SKM-1 treated with dmso at 0.1 percent for 144 hours (cell line): ENCODE measurements around the gene AAK1.
A peak's percentile ranks its signal among the peaks of the same experiment; 100 is the strongest.
"Not testable (repeated sequence)": the region's sequence is repeated elsewhere in the genome, so short reads cannot be mapped to it uniquely, and the experiment has no call there.

Experiments
- DNase-seq: peaks from one replicate; lab custom pipeline; 2025; ENCODE audit not compliant: unreplicated experiment; lab: John Stamatoyannopoulos, UW

AAK1 gene

DNA sequence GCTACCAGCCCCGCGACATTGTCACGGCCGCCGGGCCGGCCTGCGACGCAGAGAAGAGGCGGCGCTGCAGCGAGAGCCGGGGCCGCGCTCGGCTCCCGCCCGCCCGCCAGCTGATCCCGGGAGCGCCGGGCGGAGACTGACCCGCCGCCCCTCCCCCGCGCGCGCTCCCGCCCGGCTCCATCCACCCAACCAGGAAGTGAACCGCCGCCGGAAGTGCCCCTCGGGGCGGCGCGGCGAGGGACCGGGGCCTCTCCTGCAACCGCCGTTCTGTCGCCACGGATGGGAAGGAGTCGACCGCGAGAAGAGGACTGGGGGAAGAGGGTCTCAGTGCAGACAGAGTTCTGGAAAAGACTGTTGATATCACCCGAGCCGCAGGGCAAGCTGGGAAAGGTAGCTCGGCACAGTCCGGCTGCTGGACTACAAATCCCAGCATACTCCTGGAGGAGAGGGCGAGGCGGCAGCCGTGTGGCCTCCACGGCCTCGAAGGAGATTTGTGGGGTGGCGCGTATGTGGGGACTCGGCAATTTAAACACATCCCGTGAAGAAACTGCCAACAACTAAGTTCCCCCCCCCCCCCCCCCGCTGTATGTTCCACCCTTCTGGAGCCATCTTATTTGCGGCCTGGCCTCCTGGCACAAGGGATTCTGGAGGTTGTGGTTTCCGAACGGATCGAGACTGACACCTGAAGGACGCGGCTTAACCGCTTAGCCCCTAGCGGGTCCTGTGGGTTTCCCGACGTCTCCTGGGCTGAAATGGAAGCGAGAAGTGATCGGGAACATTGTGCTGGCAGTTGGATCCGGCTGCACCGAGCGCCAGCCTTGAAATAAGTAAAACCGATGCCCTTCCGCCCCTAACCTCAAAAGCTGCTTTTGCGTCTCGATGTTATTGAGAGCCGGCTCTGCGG, at the start of gene AAK1:
Gene AAK1, minus strand, starts transcription at position 138 of the 904 bp plus-strand sequence. CDS start 699 bp downstream, outside the sequence.
- DNase-seq: peak; percentile 78

DNA sequence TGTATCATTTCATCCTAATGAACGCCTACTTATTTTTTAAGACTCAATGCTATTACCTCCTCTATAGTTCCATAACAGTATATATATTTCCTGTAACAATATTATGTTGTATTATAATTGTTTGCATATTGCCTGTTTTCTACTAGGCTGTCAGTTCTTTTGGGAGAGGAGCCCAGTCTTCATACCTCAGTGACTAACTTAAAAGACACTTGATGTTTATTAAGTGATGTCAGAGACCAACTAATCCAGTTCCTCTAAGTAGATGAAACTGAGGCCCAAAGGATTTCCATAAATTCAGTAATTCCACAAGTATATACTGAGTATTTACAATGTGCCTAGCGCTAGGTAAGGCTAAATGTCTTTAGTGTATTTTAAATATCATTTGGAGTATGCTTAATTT, 48.9 kb upstream of the AAK1 start:
- DNase-seq: no peak

DNA sequence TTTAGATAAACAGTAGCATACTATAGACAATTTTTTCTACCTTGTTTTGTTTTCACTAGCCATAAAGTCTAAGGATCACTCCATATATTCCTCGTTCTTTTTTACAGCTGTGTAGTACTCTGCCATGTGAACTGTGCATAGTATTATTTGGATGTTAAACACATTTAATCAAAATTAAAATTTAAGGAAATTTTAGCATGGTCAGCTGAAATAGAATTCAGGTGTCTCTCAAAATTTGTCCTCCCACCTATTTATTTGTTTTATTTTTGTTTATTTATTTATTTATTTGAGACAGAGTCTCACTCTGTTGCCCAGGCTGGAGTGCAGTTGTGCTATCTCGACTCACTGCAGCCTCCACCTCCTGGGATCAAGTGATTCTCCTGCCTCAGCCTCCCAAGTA, 46.4 kb upstream of the AAK1 start:
- DNase-seq: no peak

DNA sequence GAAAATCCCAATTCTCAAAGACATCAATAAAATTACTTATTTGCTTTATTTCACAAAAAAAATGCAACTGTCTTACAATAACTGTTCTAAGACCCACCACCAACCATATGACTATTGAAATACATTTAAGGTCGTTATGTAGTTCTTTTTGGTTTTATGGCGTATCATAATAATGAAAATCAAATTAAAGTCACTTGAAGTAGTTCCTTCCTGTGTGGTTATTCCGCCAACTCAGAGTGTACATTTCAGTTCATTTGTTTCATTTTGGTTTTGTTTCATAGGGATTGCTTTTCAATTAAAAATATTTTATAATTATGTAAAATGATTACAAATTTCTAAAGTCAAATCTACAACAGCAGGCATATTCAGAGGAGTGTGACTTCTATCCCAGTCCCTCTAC, 45.9 kb upstream of the AAK1 start:
- no peak for DNase-seq

DNA sequence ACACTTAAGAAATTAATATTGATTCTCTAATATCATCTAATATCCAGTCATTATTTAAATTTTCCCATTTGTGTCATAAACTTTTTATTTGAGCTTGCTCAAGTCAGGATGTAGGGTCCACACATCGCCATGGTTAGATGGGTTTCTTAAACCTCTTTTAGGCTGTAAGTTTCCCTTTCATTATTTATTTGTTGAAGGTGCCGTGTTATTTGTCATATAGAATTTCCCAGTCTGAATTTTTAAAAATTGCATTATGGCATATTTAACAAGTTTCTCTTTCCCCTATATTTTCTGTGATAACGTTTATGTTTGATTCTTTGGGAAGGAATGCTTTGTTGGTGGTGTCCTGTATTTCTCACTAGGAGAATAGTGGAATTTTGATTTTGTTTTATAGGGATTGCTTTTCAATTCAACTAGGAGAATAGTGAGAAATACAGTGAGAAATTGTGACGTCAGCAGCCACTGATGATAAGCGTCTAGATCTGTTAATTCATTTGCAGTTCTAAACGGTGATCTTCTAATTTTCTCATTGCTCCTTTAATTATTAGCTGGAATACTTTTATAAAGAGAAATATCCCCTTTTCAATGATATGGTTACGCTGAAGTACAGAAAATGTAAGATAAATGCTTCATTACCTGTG, 44.6 kb upstream of the AAK1 start:
- DNase-seq: no peak

DNA sequence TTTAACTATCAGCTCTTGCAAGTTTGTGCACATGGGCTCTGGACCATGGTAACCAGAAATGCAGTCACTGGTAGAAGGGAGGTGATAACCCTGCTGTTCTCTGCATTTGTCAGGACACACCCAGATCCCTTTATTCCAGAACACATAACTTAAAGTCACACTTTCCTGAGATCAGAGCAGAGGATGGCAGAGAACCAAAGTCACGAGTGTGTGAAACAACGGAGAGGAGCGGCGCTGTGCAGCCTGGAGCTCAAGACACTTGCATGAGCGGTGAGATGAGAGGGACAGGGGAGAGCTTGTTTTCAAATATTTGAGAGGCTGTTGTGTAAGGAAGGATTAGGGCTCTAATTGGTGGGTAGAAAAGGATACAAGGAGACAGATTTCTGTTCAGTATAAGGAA, 43.3 kb upstream of the AAK1 start:
- DNase-seq: no peak

DNA sequence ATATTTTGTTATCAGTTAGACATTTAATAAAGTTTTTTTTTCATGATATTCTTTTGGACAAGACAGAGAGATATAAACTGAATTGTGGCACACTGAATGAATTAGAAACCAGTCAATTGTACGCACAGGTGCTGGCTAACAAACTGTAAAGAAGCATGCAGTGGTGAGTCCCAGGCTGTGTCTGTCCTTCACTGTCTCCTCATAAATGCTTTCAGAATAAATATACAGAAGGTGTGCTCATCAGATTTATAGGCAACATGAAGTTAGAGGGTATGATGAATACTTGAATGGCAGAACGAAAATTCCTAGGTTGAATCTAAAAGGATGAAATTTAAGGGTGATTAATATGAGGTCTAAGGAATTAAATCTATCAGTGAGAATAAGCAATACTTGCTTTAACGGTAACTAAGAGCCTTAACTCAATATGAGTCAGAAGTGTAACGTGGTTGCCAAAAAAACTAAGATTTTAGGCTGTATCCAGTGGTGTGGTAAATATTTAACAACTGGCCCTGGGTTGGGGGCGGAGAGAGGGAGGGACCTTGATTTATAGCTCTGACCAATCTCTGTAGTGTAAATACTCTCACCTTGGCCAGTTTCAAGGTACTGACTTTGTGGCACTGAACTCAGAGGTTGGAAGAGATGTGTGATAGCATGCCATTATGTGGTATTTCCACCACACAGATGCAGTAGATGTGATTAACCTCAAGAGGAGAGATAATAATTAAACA, 41.9 kb upstream of the AAK1 start:
- no peak for DNase-seq

DNA sequence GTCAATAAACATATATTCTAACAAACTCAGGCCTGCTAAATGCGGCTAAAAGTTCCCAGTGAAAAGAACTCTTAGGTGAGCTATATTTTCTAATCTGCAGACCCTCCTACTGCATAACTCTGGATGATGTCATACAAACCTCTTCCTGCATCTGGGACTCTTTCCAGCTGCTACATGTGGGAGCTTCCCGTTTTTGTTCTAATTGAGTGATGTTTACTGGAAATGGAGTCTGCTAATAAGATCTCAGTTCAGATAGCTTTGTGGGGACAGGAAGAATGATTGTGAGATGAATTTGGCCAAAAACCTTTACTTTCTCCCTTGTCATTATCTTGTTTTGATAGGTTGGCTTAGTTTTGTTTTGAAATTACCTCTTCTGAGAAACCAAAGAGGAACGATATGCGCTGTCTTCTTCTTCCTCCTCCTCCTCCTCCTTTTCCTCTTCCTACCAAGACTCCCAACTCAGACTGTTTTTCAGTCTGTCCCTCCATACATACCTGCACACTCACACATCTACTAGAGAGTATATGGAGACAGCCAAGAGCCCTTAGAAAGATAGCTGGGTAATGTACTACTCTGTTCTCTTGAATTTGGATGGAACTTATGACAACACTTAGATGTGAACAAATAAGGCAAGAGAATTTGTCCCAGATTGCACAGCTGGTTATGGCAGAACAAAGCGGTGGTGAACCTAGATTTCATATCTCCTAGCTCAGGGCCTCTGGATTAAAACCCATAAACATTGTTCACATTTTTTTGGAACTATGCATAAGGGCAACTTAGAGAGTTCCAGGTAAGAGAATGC, 39.8 kb upstream of the AAK1 start:
- DNase-seq: peak; percentile 48

DNA sequence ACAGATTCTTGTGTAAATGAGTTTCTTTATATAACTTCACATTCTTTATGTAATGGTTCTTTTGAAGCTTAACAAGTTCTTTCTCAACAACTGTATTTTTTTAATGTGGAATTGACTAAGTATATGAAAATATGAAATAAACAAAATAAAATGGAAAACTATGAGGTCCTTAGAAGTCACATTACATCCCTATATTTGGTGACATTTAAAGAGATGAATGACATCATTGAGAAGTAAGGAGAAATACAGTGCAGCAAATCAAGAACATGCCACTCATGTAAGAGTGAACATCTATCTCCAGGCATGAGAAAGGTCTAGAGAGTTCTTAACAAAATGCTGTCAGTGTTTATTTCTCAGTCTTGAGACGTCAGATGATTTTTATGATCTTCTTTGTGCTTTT, 39.0 kb upstream of the AAK1 start:
- DNase-seq: no peak

DNA sequence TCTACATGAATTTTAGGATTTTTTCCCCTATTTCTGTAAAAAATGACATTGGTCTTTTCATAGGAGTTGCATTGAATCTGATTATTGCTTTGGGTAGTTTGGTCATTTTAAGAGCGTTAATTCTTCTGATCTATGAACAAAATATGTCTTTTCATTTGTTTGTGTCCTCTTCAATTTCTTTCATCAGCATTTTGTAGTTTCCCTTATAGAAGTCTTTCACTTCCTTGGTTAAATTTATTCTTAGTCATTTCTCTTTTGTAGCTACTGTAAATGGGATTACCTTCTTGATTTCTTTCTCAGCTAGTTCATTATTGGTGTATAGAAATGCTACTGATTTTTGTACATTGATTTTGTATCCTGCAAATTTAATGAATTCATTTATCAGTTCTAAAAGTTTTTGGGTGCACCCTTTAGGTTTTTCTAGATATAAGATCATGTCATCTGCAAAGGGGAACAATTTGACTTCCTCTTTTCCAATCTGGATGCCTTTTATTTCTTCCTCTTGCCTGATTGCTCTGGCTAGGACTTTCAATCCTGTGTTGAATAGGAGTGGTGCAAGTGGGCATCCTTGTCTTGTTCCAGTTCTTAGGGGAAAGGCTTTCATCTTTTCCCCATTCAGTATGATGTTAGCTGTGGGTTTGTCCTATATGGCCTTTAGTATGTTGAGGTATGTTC, 36.6 kb upstream of the AAK1 start:
- DNase-seq: peak; percentile 25

DNA sequence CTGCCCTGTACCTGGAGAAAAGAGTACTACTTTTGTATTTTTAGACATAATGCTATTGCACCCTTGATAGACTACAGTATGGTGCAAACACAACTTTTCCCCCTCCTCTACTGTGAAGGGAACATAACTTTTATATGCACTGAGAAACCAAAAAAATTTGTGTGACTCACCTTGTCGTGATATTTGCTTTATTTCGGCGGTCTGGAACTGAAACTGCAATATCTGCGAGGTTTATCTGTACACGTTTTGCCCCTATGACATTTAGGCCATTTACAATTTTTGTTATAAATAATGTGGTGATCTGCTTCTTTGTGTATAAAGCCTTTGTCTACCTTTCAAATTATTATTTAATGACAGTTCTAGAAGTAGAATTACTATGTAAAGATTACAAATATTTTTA, 34.4 kb upstream of the AAK1 start:
- no peak for DNase-seq

DNA sequence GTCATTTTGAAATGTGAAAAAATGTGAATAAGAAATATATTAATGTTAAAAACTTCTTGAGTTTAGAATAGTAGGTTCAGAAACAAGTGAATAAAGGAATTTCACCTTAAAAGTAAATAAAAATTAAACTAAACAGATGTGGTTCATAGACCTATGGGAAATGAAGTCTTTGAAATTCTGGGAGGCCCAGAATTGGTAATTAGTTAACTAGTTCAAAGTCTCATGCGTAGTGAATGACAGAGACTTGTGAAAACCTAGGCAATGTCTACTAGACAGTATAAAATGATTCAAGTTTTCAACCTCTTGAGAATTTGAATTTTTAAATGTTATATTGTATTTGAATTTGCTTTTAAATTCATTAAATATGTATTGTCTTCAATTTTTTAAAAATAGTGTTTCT, 32.6 kb upstream of the AAK1 start:
- DNase-seq: no peak

DNA sequence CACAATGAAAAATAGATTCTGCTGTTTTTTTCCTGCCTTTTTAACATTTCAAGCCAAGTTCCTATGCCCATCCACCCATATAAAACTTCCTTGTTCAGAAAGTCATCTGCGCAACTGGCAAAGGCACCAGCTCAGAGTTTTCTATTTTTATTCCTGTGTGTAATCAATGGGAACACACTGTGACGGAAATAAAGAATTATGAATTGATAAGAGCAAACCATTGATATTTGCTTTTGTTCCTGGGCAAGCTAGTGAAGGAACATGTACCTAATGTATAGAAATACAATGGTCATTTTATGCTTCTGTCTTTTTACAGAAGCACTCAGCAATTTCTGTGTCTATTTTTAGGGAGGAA, 30.8 kb upstream of the AAK1 start:
- DNase-seq: no peak

DNA sequence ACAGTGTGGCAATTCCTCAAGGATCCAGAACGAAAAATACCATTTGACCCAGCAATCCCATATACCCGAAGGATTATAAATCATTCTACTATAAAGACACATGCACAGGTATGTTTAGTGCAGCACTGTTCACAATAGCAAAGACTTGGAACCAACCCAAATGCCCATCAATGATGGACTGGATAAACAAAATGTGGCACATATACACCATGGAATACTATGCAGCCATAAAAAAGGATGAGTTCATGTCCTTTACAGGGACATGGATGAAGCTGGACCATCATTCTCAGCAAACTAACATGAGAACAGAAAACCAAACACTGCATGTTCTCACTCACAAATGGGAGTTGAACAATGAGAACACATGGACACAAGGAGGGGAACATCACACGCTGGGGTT, 29.6 kb upstream of the AAK1 start:
- DNase-seq: not testable (repeated sequence)

DNA sequence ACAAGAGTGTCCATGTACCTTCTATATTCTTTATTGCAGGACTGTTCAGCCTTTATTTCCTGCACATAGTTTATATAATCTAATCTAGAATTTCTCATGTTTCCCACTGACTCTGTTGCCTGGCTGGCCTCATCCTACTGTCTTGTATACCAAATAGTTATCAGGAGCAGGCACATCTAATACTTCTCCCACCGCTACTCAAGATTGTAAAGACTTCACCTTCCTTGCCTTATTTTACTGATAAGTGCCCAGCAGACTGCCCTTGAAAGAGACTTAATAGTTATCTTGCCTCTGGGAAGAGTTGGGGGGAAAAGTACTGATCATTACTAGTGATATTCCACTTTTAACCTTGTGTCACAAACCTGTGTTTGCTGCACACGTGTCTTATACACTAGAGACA, 26.1 kb upstream of the AAK1 start:
- no peak for DNase-seq

DNA sequence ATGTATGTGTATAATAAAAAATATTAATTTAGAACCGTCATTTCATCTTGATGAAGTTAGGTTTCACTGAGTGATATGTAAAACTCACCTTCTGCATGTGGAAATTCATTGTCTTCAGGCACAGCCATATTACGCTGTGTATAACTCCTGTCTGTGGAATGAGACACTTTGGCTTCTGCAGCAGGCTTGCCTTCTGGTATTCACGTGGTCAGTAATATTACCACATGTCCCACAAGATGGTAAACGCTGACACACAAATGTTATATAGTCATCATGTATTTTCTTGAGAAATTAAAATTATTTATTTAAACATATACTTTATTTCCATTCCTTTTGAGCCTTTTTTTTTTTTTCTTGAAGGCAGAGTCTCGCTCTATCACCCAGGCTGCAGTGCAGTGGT, 25.1 kb upstream of the AAK1 start:
- DNase-seq: no peak

DNA sequence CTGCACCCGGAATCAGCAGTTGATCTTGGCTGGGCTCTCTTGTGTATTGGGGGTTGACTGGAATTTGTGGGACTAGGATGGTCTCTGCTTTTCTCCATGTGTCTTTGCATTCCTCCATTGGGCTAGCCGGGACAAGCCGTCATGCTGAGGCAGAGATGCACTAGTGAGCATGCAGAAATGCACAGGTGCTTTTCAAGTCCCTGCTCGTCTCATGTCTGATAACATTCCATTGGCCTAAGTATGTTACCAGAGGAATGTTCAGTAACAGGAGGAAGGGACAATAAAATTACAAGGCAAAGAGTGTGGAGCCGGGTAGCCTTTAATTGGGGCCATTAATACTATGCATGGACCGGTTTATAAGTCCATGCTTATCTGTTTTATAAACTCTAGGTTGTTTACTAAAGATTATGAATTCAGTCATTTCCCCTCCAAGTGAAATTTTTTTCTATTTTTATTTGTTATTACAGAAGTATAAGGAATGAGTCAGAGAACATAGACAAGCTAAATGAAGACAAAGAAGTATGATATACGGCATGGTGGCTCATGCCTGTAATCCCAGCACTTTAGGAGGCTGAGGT, 24.4 kb upstream of the AAK1 start:
- DNase-seq: no peak

DNA sequence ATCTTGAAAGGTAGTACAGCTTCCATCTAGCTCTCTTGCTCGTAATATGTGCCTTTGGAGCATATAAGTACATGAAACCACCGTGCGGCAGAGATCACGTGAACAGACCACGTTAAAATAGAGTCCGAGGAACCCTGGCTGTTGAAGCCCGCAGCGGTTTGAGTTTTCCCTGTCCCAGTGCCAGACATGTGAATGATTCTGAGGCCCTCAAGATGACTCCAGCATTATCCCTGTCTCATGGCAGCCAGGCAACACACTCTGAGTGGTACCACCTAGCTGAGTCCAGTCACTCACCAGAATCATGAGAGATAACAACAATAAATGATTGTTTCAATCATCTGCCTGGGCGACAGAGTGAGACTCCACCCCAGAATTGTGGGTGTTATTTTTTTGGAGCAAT, 21.6 kb upstream of the AAK1 start:
- no peak for DNase-seq

DNA sequence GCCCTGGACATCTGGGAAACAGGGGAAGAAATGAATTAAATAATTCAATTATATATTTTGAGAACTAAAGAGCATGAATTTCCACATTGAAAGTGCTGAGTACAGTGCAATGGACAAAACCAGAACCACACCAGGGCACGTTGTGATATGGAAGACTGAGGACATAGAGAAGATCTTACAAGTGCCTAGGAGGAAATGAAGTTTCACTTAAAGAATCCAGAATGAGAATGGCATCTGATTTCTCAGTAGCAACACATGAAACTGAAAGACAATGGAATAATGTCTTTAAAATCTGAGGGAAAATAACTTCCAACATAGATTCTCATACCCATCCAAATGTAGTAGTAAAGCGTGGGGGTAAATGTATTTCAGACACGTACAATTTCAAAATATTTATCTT, 20.3 kb upstream of the AAK1 start:
- DNase-seq: no peak

DNA sequence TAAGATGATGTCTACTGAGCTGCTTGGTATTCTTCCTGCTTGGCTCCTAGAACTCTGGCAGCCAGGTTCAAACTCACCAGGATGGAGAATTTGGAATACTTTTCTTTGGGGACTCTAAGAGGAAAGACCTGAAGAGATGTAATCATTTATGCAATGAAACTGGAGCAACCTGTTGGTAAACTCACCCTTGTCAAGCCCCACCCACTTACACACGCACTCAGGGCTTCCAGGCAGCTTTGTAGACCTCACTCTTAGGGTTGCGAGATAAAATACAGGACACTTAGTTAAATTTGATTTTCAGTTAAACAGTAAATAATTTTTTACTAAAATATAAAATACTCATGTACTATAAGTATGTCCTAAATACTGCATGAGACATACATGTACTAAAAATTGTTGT, 19.0 kb upstream of the AAK1 start:
- not testable (repeated sequence) for DNase-seq
